NCI-H748 (cell line): ENCODE data around the gene PSMC3IP.

Source experiments
- DNase-seq: peaks from one replicate; lab custom pipeline; 2025; ENCODE audit not compliant: unreplicated experiment; lab: John Stamatoyannopoulos, UW

PSMC3IP gene

GRCh38 chr17:42586514-42587230 lies 9.1 kb upstream of the PSMC3IP start:
- no peak for DNase-seq

GRCh38 chr17:42585353-42585752 lies 7.8 kb upstream of the PSMC3IP start:
- no peak for DNase-seq

- DNase-seq: no peak
Measured at GRCh38 chr17:42584880-42585279, 7.4 kb upstream of the PSMC3IP start.

GRCh38 chr17:42581744-42582270 lies 4.3 kb upstream of the PSMC3IP start:
- DNase-seq: no peak

- DNase-seq: no peak
Measured at GRCh38 chr17:42579794-42580551, 2.4 kb upstream of the PSMC3IP start.

GRCh38 chr17:42578282-42578869 lies 847 bp upstream of the PSMC3IP start:
- peak; percentile 85 for DNase-seq

GRCh38 chr17:42577140-42577531 lies 393 bp downstream of the PSMC3IP start:
- no peak for DNase-seq

- no peak for DNase-seq
Measured at GRCh38 chr17:42574463-42574862, 3.1 kb downstream of the PSMC3IP start.

GRCh38 chr17:42573095-42573494 lies 4.4 kb downstream of the PSMC3IP start:
- DNase-seq: no peak

GRCh38 chr17:42571435-42572225 lies 5.9 kb downstream of the PSMC3IP start:
- DNase-seq: no peak

GRCh38 chr17:42568341-42569111 lies 9.0 kb downstream of the PSMC3IP start:
- no peak for DNase-seq

- peak; percentile 94 for DNase-seq
Measured at GRCh38 chr17:42566883-42567573, 10.5 kb downstream of the PSMC3IP start, which contains the start of gene MLX. Gene MLX (plus strand): TSS chr17:42567100. CDS start chr17:42567125, 25 bp downstream.

GRCh38 chr17:42566215-42566882 lies 11.2 kb downstream of the PSMC3IP start:
- no peak for DNase-seq

GRCh38 chr17:42565523-42566214 lies 11.9 kb downstream of the PSMC3IP start:
- DNase-seq: no peak

GRCh38 chr17:42564815-42565522 lies 12.6 kb downstream of the PSMC3IP start:
- DNase-seq: no peak

- no peak for DNase-seq
Measured at GRCh38 chr17:42563950-42564349, 13.6 kb downstream of the PSMC3IP start.

- DNase-seq: no peak
Measured at GRCh38 chr17:42563543-42563942, 14.0 kb downstream of the PSMC3IP start.

- no peak for DNase-seq
Measured at GRCh38 chr17:42563143-42563509, 14.4 kb downstream of the PSMC3IP start.
